ENCODE data around the gene IGFBP3. TPM values are rescaled to one million over a fixed set of nuclear protein-coding genes. Genes with fewer than 3 reads are reported as not detected.

Gene IGFBP3
- total RNA-seq, 1 donor: 2,181 TPM

DNA sequence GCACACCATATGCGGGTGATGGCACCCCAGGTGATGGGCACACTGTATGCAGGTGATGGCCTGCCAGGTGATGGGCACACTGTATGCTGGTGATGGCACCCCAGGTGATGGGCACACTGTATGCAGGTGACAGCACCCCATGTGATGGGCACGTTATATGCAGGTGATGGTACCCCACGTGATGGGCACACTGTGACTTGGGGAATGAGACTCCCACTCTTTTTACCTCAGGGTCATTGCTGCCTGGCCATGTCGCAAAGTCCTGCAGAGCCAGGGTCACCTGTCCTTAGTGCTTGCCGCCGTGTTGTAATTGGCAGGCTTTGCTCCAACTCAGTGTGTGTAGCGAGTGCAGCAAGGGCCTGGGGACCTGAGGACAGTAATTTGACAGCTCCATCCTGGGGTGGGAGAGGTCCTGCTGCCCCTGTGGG lies 40.6 kb downstream of the IGFBP3 start:
- Histone ChIP-seq H3K9me3 (ENCODE audit: low read depth, low read length) (peaks cover 4% of the 10 kb centered on the region), H3K4me1 (ENCODE audit: insufficient read depth, low read length) (peaks cover 26% of the 10 kb centered on the region), H3K36me3 (ENCODE audit: insufficient read depth, low read length) (no peaks in the 10 kb centered on the region), H3K27ac (ENCODE audit: low read depth, low read length) (no peak overlapping the region), H2AFZ (ENCODE audit: low read length) (no peak overlapping the region), H3K27me3 (ENCODE audit: insufficient read depth, low read length) (no peaks in the 10 kb centered on the region), H3K4me2 (ENCODE audit: insufficient read depth, low read length) (no peak overlapping the region), H4K20me1 (ENCODE audit: insufficient read depth, low read length) (no peaks in the 10 kb centered on the region), H3K79me2 (ENCODE audit: insufficient read depth, low read length) (no peaks in the 10 kb centered on the region), H3K4me3 (ENCODE audit: insufficient read depth, low read length) (no peak overlapping the region)
- DNase-seq (ENCODE audit: insufficient read length, low spot score, missing footprints): no peak
- TF ChIP-seq, protein P1, sequence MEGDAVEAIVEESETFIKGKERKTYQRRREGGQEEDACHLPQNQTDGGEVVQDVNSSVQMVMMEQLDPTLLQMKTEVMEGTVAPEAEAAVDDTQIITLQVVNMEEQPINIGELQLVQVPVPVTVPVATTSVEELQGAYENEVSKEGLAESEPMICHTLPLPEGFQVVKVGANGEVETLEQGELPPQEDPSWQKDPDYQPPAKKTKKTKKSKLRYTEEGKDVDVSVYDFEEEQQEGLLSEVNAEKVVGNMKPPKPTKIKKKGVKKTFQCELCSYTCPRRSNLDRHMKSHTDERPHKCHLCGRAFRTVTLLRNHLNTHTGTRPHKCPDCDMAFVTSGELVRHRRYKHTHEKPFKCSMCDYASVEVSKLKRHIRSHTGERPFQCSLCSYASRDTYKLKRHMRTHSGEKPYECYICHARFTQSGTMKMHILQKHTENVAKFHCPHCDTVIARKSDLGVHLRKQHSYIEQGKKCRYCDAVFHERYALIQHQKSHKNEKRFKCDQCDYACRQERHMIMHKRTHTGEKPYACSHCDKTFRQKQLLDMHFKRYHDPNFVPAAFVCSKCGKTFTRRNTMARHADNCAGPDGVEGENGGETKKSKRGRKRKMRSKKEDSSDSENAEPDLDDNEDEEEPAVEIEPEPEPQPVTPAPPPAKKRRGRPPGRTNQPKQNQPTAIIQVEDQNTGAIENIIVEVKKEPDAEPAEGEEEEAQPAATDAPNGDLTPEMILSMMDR (IDR thresholded peaks at IDR 0.05; ENCODE audit: extremely low read depth, low read depth, low read length): no peak

DNA sequence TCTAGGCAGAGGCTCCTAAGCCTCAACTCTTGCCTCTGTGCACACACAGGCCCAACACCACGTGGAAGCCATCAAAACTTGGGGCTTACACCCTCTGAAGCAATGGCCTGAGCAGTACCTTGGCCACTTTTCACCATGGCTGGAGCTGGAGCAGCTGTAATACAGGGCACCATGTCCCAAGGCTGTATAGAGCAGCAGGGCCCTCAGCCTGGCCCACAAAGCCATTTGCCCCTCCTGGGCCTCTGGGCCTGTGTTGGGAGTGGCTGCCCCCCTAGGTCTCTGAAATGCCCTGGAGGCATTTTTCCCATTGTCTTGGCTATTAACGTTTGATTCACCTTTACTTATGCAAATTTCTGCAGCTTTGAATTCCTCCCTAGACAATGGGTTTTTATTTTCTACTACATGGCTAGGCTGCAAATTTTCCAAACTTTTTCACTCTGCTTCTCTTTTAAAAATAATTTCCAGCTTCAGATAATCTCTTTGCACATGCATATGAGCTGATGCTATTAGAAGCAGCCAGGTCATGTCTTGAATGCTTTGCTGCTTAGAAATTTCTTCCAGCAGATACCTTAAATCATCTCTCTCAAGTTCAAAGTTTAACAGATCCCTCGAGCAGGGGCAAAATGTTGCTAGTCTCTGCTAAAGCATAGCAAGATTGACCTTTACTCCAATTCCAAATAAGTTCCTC lies 42.5 kb downstream of the IGFBP3 start:
- H3K4me1 ChIP-seq (ENCODE audit: insufficient read depth, low read length): peaks cover 27% of the 10 kb centered on the region
- peaks cover 4% of the 10 kb centered on the region for H3K9me3 ChIP-seq (ENCODE audit: low read depth, low read length)
- TF ChIP-seq, protein P1 (IDR thresholded peaks at IDR 0.05; ENCODE audit: extremely low read depth, low read depth, low read length): no peak
- H3K4me3 ChIP-seq (ENCODE audit: insufficient read depth, low read length): no peak overlapping the region
- no peaks in the 10 kb centered on the region for H3K36me3 ChIP-seq (ENCODE audit: insufficient read depth, low read length)
- no peaks in the 10 kb centered on the region for H3K79me2 ChIP-seq (ENCODE audit: insufficient read depth, low read length)
- H4K20me1 ChIP-seq (ENCODE audit: insufficient read depth, low read length): no peaks in the 10 kb centered on the region
- H3K4me2 ChIP-seq (ENCODE audit: insufficient read depth, low read length): no peak overlapping the region
- H2AFZ ChIP-seq (ENCODE audit: low read length): no peak overlapping the region
- no peaks in the 10 kb centered on the region for H3K27me3 ChIP-seq (ENCODE audit: insufficient read depth, low read length)
- no peak overlapping the region for H3K27ac ChIP-seq (ENCODE audit: low read depth, low read length)
- DNase-seq (ENCODE audit: insufficient read length, low spot score, missing footprints): no peak

DNA sequence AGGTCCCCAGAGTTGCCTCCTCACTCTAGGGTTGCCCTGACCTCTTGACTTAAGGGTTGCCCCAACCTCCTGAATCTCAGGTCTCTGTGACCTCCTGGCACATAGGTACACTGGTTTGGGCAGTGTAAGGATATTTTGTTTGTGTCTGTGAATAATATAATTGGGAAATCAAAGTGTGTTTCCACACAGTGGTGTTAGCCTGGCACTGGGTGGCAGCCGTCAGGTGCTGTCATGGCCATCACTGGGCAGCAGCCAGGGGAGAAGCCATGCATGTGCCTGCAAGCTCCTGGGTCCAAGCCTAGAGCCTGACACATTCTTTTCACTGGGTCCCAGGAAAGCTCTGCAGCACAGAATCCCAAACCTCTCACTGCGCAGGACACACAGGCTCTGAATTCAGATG lies 44.6 kb downstream of the IGFBP3 start:
- TF ChIP-seq, protein P1 (IDR thresholded peaks at IDR 0.05; ENCODE audit: extremely low read depth, low read depth, low read length): no peak
- H4K20me1 ChIP-seq (ENCODE audit: insufficient read depth, low read length): no peaks in the 10 kb centered on the region
- H3K4me3 ChIP-seq (ENCODE audit: insufficient read depth, low read length): no peak overlapping the region
- H2AFZ ChIP-seq (ENCODE audit: low read length): no peak overlapping the region
- no peaks in the 10 kb centered on the region for H3K27me3 ChIP-seq (ENCODE audit: insufficient read depth, low read length)
- no peaks in the 10 kb centered on the region for H3K36me3 ChIP-seq (ENCODE audit: insufficient read depth, low read length)
- DNase-seq (ENCODE audit: insufficient read length, low spot score, missing footprints): no peak
- H3K9me3 ChIP-seq (ENCODE audit: low read depth, low read length): peaks cover 4% of the 10 kb centered on the region
- no peak overlapping the region for H3K4me2 ChIP-seq (ENCODE audit: insufficient read depth, low read length)
- peaks cover 17% of the 10 kb centered on the region for H3K4me1 ChIP-seq (ENCODE audit: insufficient read depth, low read length)
- H3K27ac ChIP-seq (ENCODE audit: low read depth, low read length): no peak overlapping the region
- H3K79me2 ChIP-seq (ENCODE audit: insufficient read depth, low read length): no peaks in the 10 kb centered on the region

DNA sequence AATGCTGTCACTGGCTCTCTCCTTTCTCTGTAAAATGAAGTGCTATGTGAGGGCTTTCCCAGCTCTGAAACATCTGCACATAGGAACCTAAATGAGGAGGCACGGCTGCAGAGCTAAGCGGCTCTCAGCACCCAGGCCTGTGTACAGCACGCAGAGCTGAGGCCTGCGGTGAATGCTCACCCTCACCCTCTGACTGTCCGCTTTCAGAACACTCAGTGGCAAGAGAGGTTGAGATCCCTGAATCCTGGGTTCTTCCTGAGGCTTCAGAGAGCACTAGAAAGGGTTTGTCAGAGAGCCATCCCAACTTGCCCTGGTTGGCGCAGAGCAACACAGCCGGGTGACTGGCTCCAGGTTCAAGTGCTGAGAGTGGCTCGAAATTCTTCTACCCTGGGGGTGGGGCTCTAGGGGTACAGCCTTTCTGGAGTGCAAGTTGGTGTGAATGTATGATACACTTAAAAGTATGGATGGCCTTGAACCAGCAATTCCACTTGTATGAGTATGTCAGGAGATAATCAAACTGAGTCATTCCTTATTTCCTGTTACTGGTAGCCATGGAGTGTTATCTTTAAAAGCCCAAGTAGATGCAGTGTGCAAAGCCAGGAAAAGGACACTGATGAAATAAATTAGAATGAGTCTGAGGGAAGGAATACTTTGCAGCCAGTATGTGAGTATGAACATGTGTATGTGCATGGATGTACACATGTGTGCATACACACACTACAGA lies 46.5 kb downstream of the IGFBP3 start:
- peak overlapping the region; percentile 74 for H3K27ac ChIP-seq (ENCODE audit: low read depth, low read length)
- H2AFZ ChIP-seq (ENCODE audit: low read length): peak overlapping the region; percentile 4
- peak overlapping the region; percentile 4 for H3K4me2 ChIP-seq (ENCODE audit: insufficient read depth, low read length)
- no peaks in the 10 kb centered on the region for H3K27me3 ChIP-seq (ENCODE audit: insufficient read depth, low read length)
- TF ChIP-seq, protein P1 (IDR thresholded peaks at IDR 0.05; ENCODE audit: extremely low read depth, low read depth, low read length): no peak
- H3K36me3 ChIP-seq (ENCODE audit: insufficient read depth, low read length): no peaks in the 10 kb centered on the region
- H3K79me2 ChIP-seq (ENCODE audit: insufficient read depth, low read length): no peaks in the 10 kb centered on the region
- no peaks in the 10 kb centered on the region for H4K20me1 ChIP-seq (ENCODE audit: insufficient read depth, low read length)
- DNase-seq (ENCODE audit: insufficient read length, low spot score, missing footprints): peak; percentile 93
- H3K4me3 ChIP-seq (ENCODE audit: insufficient read depth, low read length): no peak overlapping the region
- H3K9me3 ChIP-seq (ENCODE audit: low read depth, low read length): peaks cover 4% of the 10 kb centered on the region
- peaks cover 17% of the 10 kb centered on the region for H3K4me1 ChIP-seq (ENCODE audit: insufficient read depth, low read length)
